Mesendoderm (in vitro differentiated cells): ENCODE data around the gene SPNS3.

ENCODE experiments used
- DNase-seq: peaks from one replicate; pipeline ENCODE4 v3.0.0; 2013
- H2AK5ac ChIP-seq: 2 replicates; pipeline ENCODE4 v1.6.1; 2013; ENCODE audit warnings: low read length, inconsistent platforms
- H2BK120ac ChIP-seq: 2 replicates; pipeline ENCODE4 v1.6.1; 2013; ENCODE audit warnings: low read depth, mild to moderate bottlenecking, low read length, moderate library complexity, mixed read lengths
- H2BK15ac ChIP-seq: replicated peaks from 2 replicates; pipeline ENCODE4 v1.6.1; 2013; ENCODE audit warnings: low read depth, mild to moderate bottlenecking, moderate library complexity
- H2BK5ac ChIP-seq: 2 replicates; pipeline ENCODE4 v1.6.1; 2013; ENCODE audit warnings: low read length, inconsistent platforms
- H3K18ac ChIP-seq: 2 replicates; pipeline ENCODE4 v1.6.1; 2013; ENCODE audit warnings: mild to moderate bottlenecking, low read length, mixed read lengths
- H3K23ac ChIP-seq: one replicate; pipeline ENCODE4 v1.6.1; 2013; ENCODE audit warnings: low read length
- H3K27ac ChIP-seq: 2 replicates; pipeline ENCODE4 v1.5.1; 2013; ENCODE audit warnings: low read depth, mild to moderate bottlenecking, inconsistent platforms, low read length, moderate library complexity
- H3K27me3 ChIP-seq: 2 replicates; pipeline ENCODE4 v1.6.1; 2013; ENCODE audit warnings: low read length, control low read depth, mild to moderate bottlenecking, inconsistent platforms; ENCODE audit not compliant: insufficient read depth, poor library complexity
- H3K36me3 ChIP-seq: 2 replicates; pipeline ENCODE4 v1.6.1; 2013; ENCODE audit warnings: low read length, inconsistent platforms; ENCODE audit not compliant: control insufficient read depth, insufficient read depth
- H3K4ac ChIP-seq: one replicate; pipeline ENCODE4 v1.6.1; 2013; ENCODE audit warnings: low read depth, mild to moderate bottlenecking, low read length, moderate library complexity
- H3K4me1 ChIP-seq: 2 replicates; pipeline ENCODE4 v1.6.1; 2013; ENCODE audit warnings: low read depth, low read length, inconsistent platforms; ENCODE audit not compliant: control insufficient read depth
- H3K4me2 ChIP-seq: 2 replicates; pipeline ENCODE4 v1.6.1; 2013; ENCODE audit warnings: low read length
- H3K4me3 ChIP-seq: 2 replicates; pipeline ENCODE4 v1.5.1; 2013; ENCODE audit warnings: mild to moderate bottlenecking, low read length
- H3K56ac ChIP-seq: one replicate; pipeline ENCODE4 v1.6.1; 2013; ENCODE audit warnings: low read length
- H3K79me1 ChIP-seq: 2 replicates; pipeline ENCODE4 v1.6.1; 2013; ENCODE audit warnings: low read length, inconsistent platforms
- H3K79me2 ChIP-seq: 2 replicates; pipeline ENCODE4 v1.6.1; 2013; ENCODE audit warnings: mild to moderate bottlenecking, low read length; ENCODE audit not compliant: control insufficient read depth, insufficient read depth
- H3K9ac ChIP-seq: 2 replicates; pipeline ENCODE4 v1.6.1; 2013; ENCODE audit warnings: low read length, inconsistent platforms
- H4K5ac ChIP-seq: one replicate; pipeline ENCODE4 v1.6.1; 2013; ENCODE audit warnings: low read length
- H4K8ac ChIP-seq: one replicate; pipeline ENCODE4 v1.6.1; 2013; ENCODE audit warnings: low read depth, mild to moderate bottlenecking, control low read depth, low read length, moderate library complexity
- WGBS: extraction: QIAGEN DNeasy Blood & Tissue Kit; methylation state at CpG from one replicate; pipeline ENCODE4 v1.1.7; 2013; ENCODE audit warnings: low lambda C conversion rate, missing lambda C conversion rate; ENCODE audit not compliant: insufficient coverage; ENCODE audit errors: extremely low coverage; 5-methylcytosine and 5-hydroxymethylcytosine counted together

Gene SPNS3

GRCh38 chr17:4448197-4448980, 14.6 kb downstream of the SPNS3 start:
- no peaks in the 10 kb centered on the region for H3K36me3 ChIP-seq
- DNase-seq, result no peak
- no peaks in the 10 kb centered on the region for H3K79me1 ChIP-seq
- no peaks in the 10 kb centered on the region for H3K79me2 ChIP-seq
- no peak overlapping the region for H3K23ac ChIP-seq
- no peak overlapping the region for H3K9ac ChIP-seq
- H3K4me1 ChIP-seq, result no peaks in the 10 kb centered on the region
- H3K4me3 ChIP-seq, result no peak overlapping the region
- no peak overlapping the region for H4K5ac ChIP-seq
- H2BK5ac ChIP-seq, result no peak overlapping the region
- no peak overlapping the region for H2BK15ac ChIP-seq
- no peak overlapping the region for H3K18ac ChIP-seq
- H2BK120ac ChIP-seq, result no peak overlapping the region
- H3K4ac ChIP-seq, result no peak overlapping the region
- no peak overlapping the region for H3K27ac ChIP-seq
- H4K8ac ChIP-seq, result no peak overlapping the region
- WGBS, result no CpG with 5 or more reads among the region's 11 CpGs
- H3K4me2 ChIP-seq, result no peak overlapping the region
- no peak overlapping the region for H3K56ac ChIP-seq
- H2AK5ac ChIP-seq, result no peak overlapping the region
- H3K27me3 ChIP-seq, result no peaks in the 10 kb centered on the region

GRCh38 chr17:4449736-4450135, 16.0 kb downstream of the SPNS3 start:
- Histone ChIP-seq H3K9ac (no peak overlapping the region), H3K79me2 (no peaks in the 10 kb centered on the region), H3K4ac (no peak overlapping the region), H4K5ac (no peak overlapping the region), H2BK5ac (no peak overlapping the region), H3K4me3 (no peak overlapping the region), H3K27me3 (no peaks in the 10 kb centered on the region), H4K8ac (no peak overlapping the region), H3K36me3 (no peaks in the 10 kb centered on the region), H3K18ac (no peak overlapping the region), H3K4me1 (no peaks in the 10 kb centered on the region), H3K79me1 (no peaks in the 10 kb centered on the region), H3K56ac (no peak overlapping the region), H2BK120ac (no peak overlapping the region), H3K27ac (no peak overlapping the region), H2BK15ac (no peak overlapping the region), H3K4me2 (no peak overlapping the region), H3K23ac (no peak overlapping the region), H2AK5ac (no peak overlapping the region)
- DNase-seq, result no peak
- WGBS, result no CpG with 5 or more reads among the region's 11 CpGs

GRCh38 chr17:4450710-4451316, 17.1 kb downstream of the SPNS3 start:
- Histone ChIP-seq H3K4me1 (no peaks in the 10 kb centered on the region), H2BK5ac (no peak overlapping the region), H3K9ac (no peak overlapping the region), H3K18ac (no peak overlapping the region), H3K23ac (no peak overlapping the region), H2AK5ac (no peak overlapping the region), H3K79me1 (no peaks in the 10 kb centered on the region), H3K36me3 (no peaks in the 10 kb centered on the region), H3K4me3 (no peak overlapping the region), H3K4ac (no peak overlapping the region), H4K8ac (no peak overlapping the region), H3K56ac (no peak overlapping the region), H3K4me2 (no peak overlapping the region), H3K79me2 (no peaks in the 10 kb centered on the region), H3K27ac (no peak overlapping the region), H3K27me3 (no peaks in the 10 kb centered on the region), H4K5ac (no peak overlapping the region), H2BK120ac (no peak overlapping the region), H2BK15ac (no peak overlapping the region)
- no CpG with 5 or more reads among the region's 14 CpGs for WGBS
- DNase-seq, result no peak

- no peak overlapping the region for H3K18ac ChIP-seq
- no peak for DNase-seq
- no peak overlapping the region for H3K56ac ChIP-seq
- no peak overlapping the region for H2AK5ac ChIP-seq
- H3K79me2 ChIP-seq, result no peaks in the 10 kb centered on the region
- no peaks in the 10 kb centered on the region for H3K79me1 ChIP-seq
- H3K23ac ChIP-seq, result no peak overlapping the region
- no peak overlapping the region for H3K4me2 ChIP-seq
- no peak overlapping the region for H2BK120ac ChIP-seq
- H3K27ac ChIP-seq, result no peak overlapping the region
- H4K5ac ChIP-seq, result no peak overlapping the region
- H3K9ac ChIP-seq, result no peak overlapping the region
- no peak overlapping the region for H2BK15ac ChIP-seq
- no peaks in the 10 kb centered on the region for H3K36me3 ChIP-seq
- no peaks in the 10 kb centered on the region for H3K27me3 ChIP-seq
- H2BK5ac ChIP-seq, result no peak overlapping the region
- H3K4ac ChIP-seq, result no peak overlapping the region
- no peak overlapping the region for H3K4me3 ChIP-seq
- H3K4me1 ChIP-seq, result no peaks in the 10 kb centered on the region
- no peak overlapping the region for H4K8ac ChIP-seq
- no CpG with 5 or more reads among the region's 9 CpGs for WGBS
Measured at GRCh38 chr17:4453812-4454591, 20.3 kb downstream of the SPNS3 start.

- Histone ChIP-seq H3K27ac (no peak overlapping the region), H2AK5ac (no peak overlapping the region), H3K4me1 (no peaks in the 10 kb centered on the region), H3K27me3 (no peaks in the 10 kb centered on the region), H2BK5ac (no peak overlapping the region), H4K5ac (no peak overlapping the region), H3K23ac (no peak overlapping the region), H3K9ac (no peak overlapping the region), H3K79me2 (no peaks in the 10 kb centered on the region), H4K8ac (no peak overlapping the region), H3K4me2 (no peak overlapping the region), H3K36me3 (no peaks in the 10 kb centered on the region), H3K79me1 (no peaks in the 10 kb centered on the region), H3K18ac (no peak overlapping the region), H2BK120ac (no peak overlapping the region), H3K4me3 (no peak overlapping the region), H3K56ac (no peak overlapping the region), H2BK15ac (no peak overlapping the region), H3K4ac (no peak overlapping the region)
- WGBS, result no CpG with 5 or more reads among the region's 5 CpGs
- no peak for DNase-seq
Measured at GRCh38 chr17:4460661-4461060, 26.9 kb downstream of the SPNS3 start.
